SU-DHL-6 (cell line): ENCODE measurements around the gene SLC25A48.
A peak's percentile ranks its signal among the peaks of the same experiment; 100 is the strongest.

ENCODE experiments used
- H2AFZ ChIP-seq: fragments of 200-600 bp; sonication (generic); 2 replicates; pipeline ENCODE4 v1.6.1; 2014; ENCODE audit warnings: low read depth, mild to moderate bottlenecking, moderate library complexity, mixed read lengths, antibody characterized with exemption, low read length; ENCODE audit not compliant: severe bottlenecking
- H3F3A ChIP-seq: fragments of 200-600 bp; shearing (Covaris generic); 2 replicates; pipeline ENCODE4 v1.6.0; 2016; ENCODE audit warnings: antibody characterized with exemption, mild to moderate bottlenecking; ENCODE audit not compliant: insufficient read depth
- H3K27ac ChIP-seq: fragments of 200-600 bp; sonication (generic); 2 replicates; pipeline ENCODE4 v1.5.1; 2016; ENCODE audit warnings: low read depth, mild to moderate bottlenecking, low read length, moderate library complexity, mixed read lengths
- H3K27me3 ChIP-seq: fragments of 200-600 bp; sonication (generic), shearing (Covaris generic); 2 replicates; pipeline ENCODE4 v1.6.0; 2014; ENCODE audit warnings: mild to moderate bottlenecking, low read length
- H3K36me3 ChIP-seq: fragments of 200-600 bp; sonication (generic); 2 replicates; pipeline ENCODE4 v1.6.1; 2014; ENCODE audit warnings: mild to moderate bottlenecking, low read length, mixed read lengths
- H3K4me2 ChIP-seq: fragments of 300-600, 200-600 bp; shearing (Covaris generic), sonication (generic); 2 replicates; pipeline ENCODE4 v1.6.0; 2014; ENCODE audit warnings: low read length, low read depth, mild to moderate bottlenecking; ENCODE audit not compliant: poor library complexity, severe bottlenecking
- H3K4me3 ChIP-seq: fragments of 200-600 bp; sonication (generic); 2 replicates; pipeline ENCODE4 v1.5.1; 2014; ENCODE audit warnings: antibody characterized with exemption, low read length, mild to moderate bottlenecking, mixed read lengths; ENCODE audit not compliant: insufficient read depth, poor library complexity, severe bottlenecking
- H3K79me2 ChIP-seq: fragments of 200-600 bp; sonication (generic); 2 replicates; pipeline ENCODE4 v1.6.1; 2014; ENCODE audit warnings: mild to moderate bottlenecking, low read length, moderate library complexity; ENCODE audit not compliant: insufficient read depth
- H3K9ac ChIP-seq: fragments of 200-600 bp; sonication (generic); 2 replicates; pipeline ENCODE4 v1.7.0; 2014; ENCODE audit warnings: mild to moderate bottlenecking, low read length
- H3K9me2 ChIP-seq: fragments of 200-600 bp; sonication (generic); replicated peaks from 2 replicates; pipeline ENCODE4 v1.6.1; 2014; ENCODE audit warnings: low read length; ENCODE audit not compliant: insufficient read depth
- H3K9me3 ChIP-seq: fragments of 200-600 bp; sonication (generic); 2 replicates; pipeline ENCODE4 v1.6.1; 2014; ENCODE audit warnings: low read length, mixed read lengths; ENCODE audit not compliant: insufficient read depth
- H4K20me1 ChIP-seq: fragments of 200-600 bp; sonication (generic); 2 replicates; pipeline ENCODE4 v1.6.1; 2014; ENCODE audit warnings: low read depth, mild to moderate bottlenecking, antibody characterized with exemption, low read length, moderate library complexity, mixed read lengths
- EZH2phosphoT487 ChIP-seq: fragments of 200-600 bp; sonication (generic), shearing (Covaris generic); conservative IDR thresholded peaks from 2 replicates; pipeline ENCODE4 v1.6.1; 2018; ENCODE audit warnings: mild to moderate bottlenecking, antibody characterized with exemption, low read length, moderate library complexity, mixed read lengths
- TF ChIP-seq, protein P1 (sequence below): fragments of 200-600 bp; sonication (generic); IDR thresholded peaks from one replicate; pipeline ENCODE4 v1.5.1; 2017; ENCODE audit warnings: antibody characterized with exemption, mild to moderate bottlenecking, low read length, moderate library complexity; ENCODE audit not compliant: insufficient read depth, poor library complexity, severe bottlenecking

Gene SLC25A48

DNA sequence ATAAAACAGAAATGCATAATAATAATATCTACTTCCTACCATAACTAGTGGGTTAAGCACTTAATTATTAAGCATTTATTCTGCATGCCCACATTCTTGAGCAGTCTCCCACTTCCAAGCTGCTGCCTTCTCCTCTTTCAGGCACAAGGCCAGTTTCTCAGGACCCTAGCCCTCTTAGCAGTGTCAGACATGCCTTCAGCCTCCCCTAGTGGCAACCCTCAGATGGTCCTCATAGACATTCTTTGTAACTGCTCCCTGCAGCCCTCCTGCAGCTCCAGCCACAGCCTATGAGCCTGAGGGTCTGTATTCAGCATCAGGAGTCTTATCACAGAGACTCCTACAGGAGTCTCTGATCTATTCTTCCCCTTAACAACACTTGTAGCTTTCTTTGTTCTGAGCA, 57.3 kb downstream of the SLC25A48 start:
- H3K4me3 ChIP-seq: no peak overlapping the region
- peak overlapping the region; percentile 34 for H3K4me2 ChIP-seq
- no peaks in the 10 kb centered on the region for H4K20me1 ChIP-seq
- no peaks in the 10 kb centered on the region for H3K36me3 ChIP-seq
- no peak overlapping the region for H3K27ac ChIP-seq
- no peaks in the 10 kb centered on the region for H3K9me3 ChIP-seq
- H3F3A ChIP-seq: no peaks in the 10 kb centered on the region
- no peak overlapping the region for H2AFZ ChIP-seq
- no peak overlapping the region for H3K9ac ChIP-seq
- TF ChIP-seq, protein P1, sequence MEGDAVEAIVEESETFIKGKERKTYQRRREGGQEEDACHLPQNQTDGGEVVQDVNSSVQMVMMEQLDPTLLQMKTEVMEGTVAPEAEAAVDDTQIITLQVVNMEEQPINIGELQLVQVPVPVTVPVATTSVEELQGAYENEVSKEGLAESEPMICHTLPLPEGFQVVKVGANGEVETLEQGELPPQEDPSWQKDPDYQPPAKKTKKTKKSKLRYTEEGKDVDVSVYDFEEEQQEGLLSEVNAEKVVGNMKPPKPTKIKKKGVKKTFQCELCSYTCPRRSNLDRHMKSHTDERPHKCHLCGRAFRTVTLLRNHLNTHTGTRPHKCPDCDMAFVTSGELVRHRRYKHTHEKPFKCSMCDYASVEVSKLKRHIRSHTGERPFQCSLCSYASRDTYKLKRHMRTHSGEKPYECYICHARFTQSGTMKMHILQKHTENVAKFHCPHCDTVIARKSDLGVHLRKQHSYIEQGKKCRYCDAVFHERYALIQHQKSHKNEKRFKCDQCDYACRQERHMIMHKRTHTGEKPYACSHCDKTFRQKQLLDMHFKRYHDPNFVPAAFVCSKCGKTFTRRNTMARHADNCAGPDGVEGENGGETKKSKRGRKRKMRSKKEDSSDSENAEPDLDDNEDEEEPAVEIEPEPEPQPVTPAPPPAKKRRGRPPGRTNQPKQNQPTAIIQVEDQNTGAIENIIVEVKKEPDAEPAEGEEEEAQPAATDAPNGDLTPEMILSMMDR: no peak
- TF ChIP-seq EZH2phosphoT487: no peak
- no peaks in the 10 kb centered on the region for H3K79me2 ChIP-seq
- no peaks in the 10 kb centered on the region for H3K9me2 ChIP-seq
- H3K27me3 ChIP-seq: no peaks in the 10 kb centered on the region

DNA sequence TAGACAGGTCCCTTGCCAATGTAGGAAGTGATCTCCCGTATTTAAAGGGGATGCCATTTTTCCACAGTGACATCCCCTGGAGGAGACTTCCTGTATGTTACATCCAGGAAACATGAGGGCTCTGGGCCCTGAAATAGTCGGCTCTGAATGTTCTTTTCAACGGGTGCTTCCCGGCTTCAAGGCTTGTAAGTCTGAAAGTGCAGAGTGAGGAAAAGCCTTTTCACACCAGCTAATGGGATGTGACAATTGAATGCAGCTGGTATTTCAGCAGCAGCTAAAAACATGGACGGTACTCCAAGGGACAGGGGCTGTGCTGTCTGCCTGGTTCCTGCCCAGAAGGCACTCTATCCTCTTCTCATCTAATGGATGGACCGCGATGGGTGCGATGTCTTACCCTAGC, 59.8 kb downstream of the SLC25A48 start:
- no peaks in the 10 kb centered on the region for H3F3A ChIP-seq
- H3K27ac ChIP-seq: no peak overlapping the region
- H3K9me2 ChIP-seq: no peaks in the 10 kb centered on the region
- no peak overlapping the region for H3K4me2 ChIP-seq
- no peaks in the 10 kb centered on the region for H3K36me3 ChIP-seq
- no peaks in the 10 kb centered on the region for H3K27me3 ChIP-seq
- no peak overlapping the region for H3K9ac ChIP-seq
- no peak for TF ChIP-seq EZH2phosphoT487
- TF ChIP-seq, protein P1: no peak
- no peak overlapping the region for H3K4me3 ChIP-seq
- no peaks in the 10 kb centered on the region for H3K79me2 ChIP-seq
- no peaks in the 10 kb centered on the region for H4K20me1 ChIP-seq
- no peak overlapping the region for H2AFZ ChIP-seq
- H3K9me3 ChIP-seq: no peaks in the 10 kb centered on the region

DNA sequence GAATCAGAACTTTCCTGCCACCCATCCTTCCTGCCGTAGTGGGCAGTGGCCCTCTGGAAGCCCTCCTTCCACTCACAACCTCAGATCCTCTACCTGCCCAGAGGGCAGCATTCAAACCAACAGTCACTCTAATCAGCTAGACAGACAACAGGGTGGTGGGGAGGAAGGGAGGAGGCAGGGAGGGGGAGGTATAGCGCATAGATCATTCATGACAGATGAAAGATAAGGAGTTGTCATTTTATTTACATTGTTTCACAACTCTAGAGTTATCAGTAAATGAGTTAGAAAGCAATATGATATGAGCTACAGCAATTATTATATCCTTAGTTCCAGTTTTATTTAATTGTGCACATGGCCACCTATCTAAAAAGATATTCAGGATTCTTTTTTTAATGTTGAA, 60.3 kb downstream of the SLC25A48 start:
- Histone ChIP-seq H3K27ac (no peak overlapping the region), H3K36me3 (no peaks in the 10 kb centered on the region), H3F3A (no peaks in the 10 kb centered on the region), H3K9ac (no peak overlapping the region), H3K27me3 (no peaks in the 10 kb centered on the region), H3K9me3 (no peaks in the 10 kb centered on the region), H3K9me2 (no peaks in the 10 kb centered on the region), H2AFZ (no peak overlapping the region), H3K4me2 (no peak overlapping the region), H3K4me3 (no peak overlapping the region), H4K20me1 (no peaks in the 10 kb centered on the region), H3K79me2 (no peaks in the 10 kb centered on the region)
- no peak for TF ChIP-seq EZH2phosphoT487
- TF ChIP-seq, protein P1: no peak
